ENCODE results near the gene PALM. TPM values are rescaled to one million over a fixed set of nuclear protein-coding genes. Genes with fewer than 3 reads are reported as not detected.
A peak's percentile ranks its signal among the peaks of the same experiment; 100 is the strongest.

The PALM gene
- total RNA-seq, 1 experiment from 2014 or later = 22.1 TPM

- no peak for TF ChIP-seq FOXP4 (CRISPR knock-in tag; IDR thresholded peaks at IDR 0.05)
- no peak for TF ChIP-seq SOX15 (CRISPR knock-in tag; IDR thresholded peaks at IDR 0.05)
- no peak for TF ChIP-seq NR3C1 (CRISPR knock-in tag; conservative IDR thresholded peaks at IDR 0.05; ENCODE audit: low read depth)
- no peak for TF ChIP-seq ZNF532 (CRISPR knock-in tag; IDR thresholded peaks at IDR 0.05; ENCODE audit: borderline replicate concordance)
- peak; percentile 85 for TF ChIP-seq USF2 (CRISPR knock-in tag; IDR thresholded peaks at IDR 0.05)
- TF ChIP-seq MLX (CRISPR knock-in tag; IDR thresholded peaks at IDR 0.05) = no peak
- no peak for TF ChIP-seq CTCF (IDR thresholded peaks at IDR 0.05)
- no peak for TF ChIP-seq TEAD1 (CRISPR knock-in tag; IDR thresholded peaks at IDR 0.05)
- no peak for TF ChIP-seq ESRRA (CRISPR knock-in tag; IDR thresholded peaks at IDR 0.05; ENCODE audit: borderline replicate concordance)
- no peak for TF ChIP-seq ATF1 (CRISPR knock-in tag; IDR thresholded peaks at IDR 0.05)
- TF ChIP-seq ZNF121 (CRISPR knock-in tag; IDR thresholded peaks at IDR 0.05) = no peak
- TF ChIP-seq NFYB (CRISPR knock-in tag; conservative IDR thresholded peaks at IDR 0.05; ENCODE audit: low read depth) = no peak
- TF ChIP-seq RELA (CRISPR knock-in tag; IDR thresholded peaks at IDR 0.05; ENCODE audit: borderline replicate concordance) = no peak
- TF ChIP-seq RORB (CRISPR knock-in tag; IDR thresholded peaks at IDR 0.05) = no peak
- TF ChIP-seq GTF2I (CRISPR knock-in tag; conservative IDR thresholded peaks at IDR 0.05) = no peak
- TF ChIP-seq ZNF317 (CRISPR knock-in tag; IDR thresholded peaks at IDR 0.05; ENCODE audit: borderline replicate concordance, low read depth) = no peak
- TF ChIP-seq STAT6 (CRISPR knock-in tag; conservative IDR thresholded peaks at IDR 0.05; ENCODE audit: low read depth) = no peak
- TF ChIP-seq ZNF232 (CRISPR knock-in tag; IDR thresholded peaks at IDR 0.05) = no peak
- TF ChIP-seq TCF7 (CRISPR knock-in tag; IDR thresholded peaks at IDR 0.05; ENCODE audit: low read depth) = no peak
- TF ChIP-seq PRDM15 (CRISPR knock-in tag; IDR thresholded peaks at IDR 0.05) = no peak
Observed at GRCh38 chr19:680287-681028, 28.3 kb upstream of the PALM start (continued).

Measured in WTC11 (cell line).